Loucy (cell line): Measurements from ENCODE around the gene PRDM11.

ENCODE experiments used
- H2AFZ ChIP-seq: fragments of 200-600 bp; sonication (generic); 2 replicates; pipeline ENCODE4 v1.6.0; 2016; ENCODE audit warnings: antibody characterized with exemption, mild to moderate bottlenecking, low read length, moderate library complexity
- H3F3A ChIP-seq: fragments of 200-600 bp; 2 replicates; pipeline ENCODE4 v1.6.0; 2016; ENCODE audit warnings: antibody characterized with exemption, low read depth, mild to moderate bottlenecking
- H3K27me3 ChIP-seq: fragments of 200-600 bp; sonication (generic); 2 replicates; pipeline ENCODE4 v1.6.1; 2014; ENCODE audit warnings: low read length, mild to moderate bottlenecking; ENCODE audit not compliant: insufficient read depth, poor library complexity, severe bottlenecking
- H3K36me3 ChIP-seq: fragments of 200-600 bp; sonication (generic); 2 replicates; pipeline ENCODE4 v1.6.1; 2016; ENCODE audit warnings: low read length; ENCODE audit not compliant: insufficient read depth
- H3K4me1 ChIP-seq: fragments of 200-600 bp; sonication (generic); 2 replicates; pipeline ENCODE4 v1.5.1; 2014; ENCODE audit warnings: low read length, mild to moderate bottlenecking; ENCODE audit not compliant: insufficient read depth, poor library complexity, severe bottlenecking
- H3K4me2 ChIP-seq: fragments of 200-600 bp; sonication (generic); 2 replicates; pipeline ENCODE4 v1.6.0; 2014; ENCODE audit warnings: antibody characterized with exemption, low read length, low read depth, mild to moderate bottlenecking; ENCODE audit not compliant: poor library complexity, severe bottlenecking
- H3K4me3 ChIP-seq: fragments of 200-600 bp; sonication (generic); 2 replicates; pipeline ENCODE4 v1.5.1; 2014; ENCODE audit warnings: low read length, mild to moderate bottlenecking, mixed read lengths; ENCODE audit not compliant: poor library complexity, severe bottlenecking
- H3K79me2 ChIP-seq: fragments of 200-600 bp; sonication (generic); 2 replicates; pipeline ENCODE4 v1.6.1; 2014; ENCODE audit warnings: low read length; ENCODE audit not compliant: insufficient read depth
- H3K9ac ChIP-seq: fragments of 200-600 bp; sonication (generic); 2 replicates; pipeline ENCODE4 v1.6.0; 2014; ENCODE audit warnings: mild to moderate bottlenecking, low read depth, low read length, moderate library complexity; ENCODE audit not compliant: poor library complexity, severe bottlenecking
- H3K9me2 ChIP-seq: fragments of 200-600 bp; sonication (generic); replicated peaks from 2 replicates; pipeline ENCODE4 v1.6.1; 2016; ENCODE audit warnings: low read depth, low read length, mixed read lengths
- H3K9me3 ChIP-seq: fragments of 200-600 bp; sonication (generic); 2 replicates; pipeline ENCODE4 v1.6.1; 2014; ENCODE audit warnings: mild to moderate bottlenecking, antibody characterized with exemption, low read length, low read depth; ENCODE audit not compliant: insufficient read depth
- H4K20me1 ChIP-seq: fragments of 200-600 bp; sonication (generic); 2 replicates; pipeline ENCODE4 v1.6.0; 2014; ENCODE audit warnings: antibody characterized with exemption, low read length, mild to moderate bottlenecking; ENCODE audit not compliant: insufficient read depth, poor library complexity, severe bottlenecking
- EZH2phosphoT487 ChIP-seq: fragments of 200-600 bp; IDR thresholded peaks from 2 replicates; pipeline ENCODE4 v1.6.1; 2018; ENCODE audit warnings: antibody characterized with exemption, mild to moderate bottlenecking, moderate library complexity, borderline replicate concordance
- TF ChIP-seq, protein P1 (sequence below): fragments of 200-600 bp; sonication (generic); conservative IDR thresholded peaks from 2 replicates; pipeline ENCODE4 v1.5.1; 2014; ENCODE audit warnings: mild to moderate bottlenecking, antibody characterized with exemption, low read length

The PRDM11 gene

GRCh38 chr11:45144126-45145082 is 2.0 kb upstream of the PRDM11 start:
- Histone ChIP-seq H3K9me3 (no peaks in the 10 kb centered on the region), H3K4me2 (no peak overlapping the region), H3K4me1 (peaks cover 53% of the 10 kb centered on the region), H3K79me2 (peaks cover 36% of the 10 kb centered on the region), H2AFZ (no peak overlapping the region), H3K9me2 (no peaks in the 10 kb centered on the region), H3K36me3 (no peaks in the 10 kb centered on the region), H3K4me3 (no peak overlapping the region), H3F3A (peaks cover 6% of the 10 kb centered on the region; the same call in 1 of the 2 replicates), H3K27me3 (no peaks in the 10 kb centered on the region), H4K20me1 (peaks cover 5% of the 10 kb centered on the region), H3K9ac (no peak overlapping the region)
- TF ChIP-seq, protein P1, sequence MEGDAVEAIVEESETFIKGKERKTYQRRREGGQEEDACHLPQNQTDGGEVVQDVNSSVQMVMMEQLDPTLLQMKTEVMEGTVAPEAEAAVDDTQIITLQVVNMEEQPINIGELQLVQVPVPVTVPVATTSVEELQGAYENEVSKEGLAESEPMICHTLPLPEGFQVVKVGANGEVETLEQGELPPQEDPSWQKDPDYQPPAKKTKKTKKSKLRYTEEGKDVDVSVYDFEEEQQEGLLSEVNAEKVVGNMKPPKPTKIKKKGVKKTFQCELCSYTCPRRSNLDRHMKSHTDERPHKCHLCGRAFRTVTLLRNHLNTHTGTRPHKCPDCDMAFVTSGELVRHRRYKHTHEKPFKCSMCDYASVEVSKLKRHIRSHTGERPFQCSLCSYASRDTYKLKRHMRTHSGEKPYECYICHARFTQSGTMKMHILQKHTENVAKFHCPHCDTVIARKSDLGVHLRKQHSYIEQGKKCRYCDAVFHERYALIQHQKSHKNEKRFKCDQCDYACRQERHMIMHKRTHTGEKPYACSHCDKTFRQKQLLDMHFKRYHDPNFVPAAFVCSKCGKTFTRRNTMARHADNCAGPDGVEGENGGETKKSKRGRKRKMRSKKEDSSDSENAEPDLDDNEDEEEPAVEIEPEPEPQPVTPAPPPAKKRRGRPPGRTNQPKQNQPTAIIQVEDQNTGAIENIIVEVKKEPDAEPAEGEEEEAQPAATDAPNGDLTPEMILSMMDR: no peak
- TF ChIP-seq EZH2phosphoT487: no peak

- H3K79me2 ChIP-seq: peaks cover 42% of the 10 kb centered on the region
- H2AFZ ChIP-seq: no peak overlapping the region
- H3K4me1 ChIP-seq: peaks cover 56% of the 10 kb centered on the region
- no peaks in the 10 kb centered on the region for H3K9me3 ChIP-seq
- H3K9ac ChIP-seq: no peak overlapping the region
- H4K20me1 ChIP-seq: peaks cover 9% of the 10 kb centered on the region
- H3K27me3 ChIP-seq: no peaks in the 10 kb centered on the region
- TF ChIP-seq, protein P1: no peak
- no peak for TF ChIP-seq EZH2phosphoT487
- no peak overlapping the region for H3K4me3 ChIP-seq
- peaks cover 6% of the 10 kb centered on the region; the same call in 1 of the 2 replicates for H3F3A ChIP-seq
- no peaks in the 10 kb centered on the region for H3K9me2 ChIP-seq
- H3K36me3 ChIP-seq: no peaks in the 10 kb centered on the region
- H3K4me2 ChIP-seq: peak overlapping the region; percentile 96
Observed at GRCh38 chr11:45145083-45145378, 1.4 kb upstream of the PRDM11 start.

DNA sequence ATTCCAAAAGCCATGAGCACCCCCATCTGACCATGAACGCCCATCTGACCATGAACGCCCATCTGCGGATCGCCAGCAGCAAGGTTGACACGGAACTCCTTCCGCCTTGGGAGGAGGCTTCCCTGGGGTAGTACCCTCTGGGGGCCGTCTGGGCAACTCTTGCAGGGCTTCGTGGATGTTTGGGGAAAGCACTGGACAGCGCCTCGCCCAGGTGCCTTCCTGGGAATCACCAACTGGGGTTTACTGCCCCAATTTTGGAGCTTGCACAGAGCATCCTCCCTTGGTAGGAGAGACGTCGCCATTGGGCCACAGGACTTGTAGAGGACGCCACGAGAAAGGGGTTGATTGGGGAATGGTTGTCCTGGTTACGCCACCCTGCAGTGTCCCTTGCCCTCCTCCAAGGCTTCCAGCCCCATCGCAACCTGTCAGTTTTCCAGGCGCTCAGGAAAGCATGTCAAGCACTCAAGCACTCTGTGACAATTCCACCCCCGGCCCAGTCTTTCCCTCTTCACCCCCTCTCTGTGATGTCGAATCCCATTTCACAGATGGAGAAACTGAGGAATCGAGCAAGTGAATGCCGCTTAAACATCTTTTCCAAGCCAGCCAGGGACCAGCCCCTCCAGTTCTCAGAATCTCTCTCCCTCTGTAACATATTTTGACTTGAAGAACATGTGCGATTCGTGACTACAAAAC is 914 bp upstream of the PRDM11 start:
- H3K4me2 ChIP-seq: peak overlapping the region; percentile 96
- H2AFZ ChIP-seq: no peak overlapping the region
- H3K9me3 ChIP-seq: no peaks in the 10 kb centered on the region
- H3K9me2 ChIP-seq: no peaks in the 10 kb centered on the region
- peak overlapping the region; percentile 99 for H3K9ac ChIP-seq
- H3K4me1 ChIP-seq: peaks cover 56% of the 10 kb centered on the region
- peaks cover 9% of the 10 kb centered on the region for H4K20me1 ChIP-seq
- peaks cover 47% of the 10 kb centered on the region for H3K79me2 ChIP-seq
- peak overlapping the region; percentile 89 for H3K4me3 ChIP-seq
- H3K36me3 ChIP-seq: no peaks in the 10 kb centered on the region
- peaks cover 6% of the 10 kb centered on the region; the same call in 1 of the 2 replicates for H3F3A ChIP-seq
- no peak for TF ChIP-seq EZH2phosphoT487
- TF ChIP-seq, protein P1: no peak
- no peaks in the 10 kb centered on the region for H3K27me3 ChIP-seq
